Ramos (cell line): ENCODE data around the gene NAB1.
"Not testable (repeated sequence)": the region's sequence is repeated elsewhere in the genome, so short reads cannot be mapped to it uniquely, and the experiment has no call there.

Experiments
- in situ Hi-C: fragments of 300-500 bp; cut with MboI; formaldehyde crosslinking; loops from one replicate; pipeline ENCODE4 v1.14.3; 2022; ENCODE audit warnings: low sequenced_read_pairs; ENCODE audit not compliant: unreplicated experiment

NAB1 gene

DNA sequence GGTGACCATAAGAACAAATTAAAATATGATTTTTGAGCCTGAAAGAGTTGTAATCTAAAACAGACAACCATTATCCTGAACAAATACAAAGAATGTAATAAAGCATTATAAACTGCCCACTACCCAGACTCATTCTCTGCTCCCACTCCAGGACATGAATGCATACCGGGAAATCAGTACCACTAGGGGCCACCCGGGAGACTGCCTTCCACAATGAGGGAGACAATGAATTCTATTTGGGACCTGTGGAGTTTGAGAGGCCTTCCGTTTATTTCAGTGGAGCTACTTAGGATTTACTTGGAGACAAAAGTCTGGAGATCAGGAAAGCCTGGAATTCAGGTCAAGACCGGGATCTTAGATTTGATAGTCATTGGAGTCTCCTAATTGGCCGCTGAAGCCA is 50.0 kb downstream of the NAB1 start:
- in situ Hi-C loops = loop anchor here (25.0 kb wide), 1 partner anchor 612 kb away; no protein-coding TSS in a partner anchor

DNA sequence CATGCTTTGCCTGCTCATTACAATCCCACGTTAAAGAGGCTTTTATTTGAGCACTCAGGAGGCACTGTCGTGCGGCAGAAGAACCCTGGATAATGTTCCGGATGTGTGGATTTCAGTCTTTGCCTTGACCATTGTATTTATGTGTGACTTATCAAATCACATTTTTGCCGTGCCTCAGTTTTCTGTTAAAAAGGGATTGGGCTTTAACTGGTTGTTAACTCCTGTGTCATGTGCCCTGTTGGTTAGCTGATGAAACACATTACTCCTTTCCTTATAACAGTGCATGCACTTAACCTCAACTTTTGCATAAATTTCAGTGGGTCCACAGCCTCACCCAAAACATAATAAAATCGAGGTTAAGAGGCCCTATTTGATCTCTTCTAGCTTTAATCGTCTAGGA is 52.7 kb downstream of the NAB1 start:
- in situ Hi-C loops = no loop called here

DNA sequence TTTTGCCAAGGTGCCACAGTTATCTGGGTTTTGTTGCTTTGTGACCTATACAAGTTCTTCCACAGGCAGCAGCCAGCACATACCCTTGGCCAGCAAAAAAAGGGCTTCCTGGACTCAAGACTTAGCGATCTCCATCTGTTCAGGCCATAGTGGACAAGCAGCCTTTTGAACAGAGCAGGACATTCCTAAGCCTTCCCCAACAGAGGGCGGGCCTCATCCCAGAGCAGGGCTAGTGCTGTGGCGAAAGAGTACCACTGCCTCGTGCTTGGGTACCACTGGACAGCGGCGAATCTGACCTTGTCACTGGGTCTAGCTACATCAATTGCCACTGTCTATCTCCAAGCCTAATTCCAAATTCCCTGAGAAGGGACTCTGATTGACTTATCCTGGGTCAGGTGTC is 56.4 kb downstream of the NAB1 start:
- in situ Hi-C loops = no loop called here

- in situ Hi-C loops = no loop called here
Measured at GRCh38 chr2:190707726-190708125, 58.8 kb downstream of the NAB1 start.

DNA sequence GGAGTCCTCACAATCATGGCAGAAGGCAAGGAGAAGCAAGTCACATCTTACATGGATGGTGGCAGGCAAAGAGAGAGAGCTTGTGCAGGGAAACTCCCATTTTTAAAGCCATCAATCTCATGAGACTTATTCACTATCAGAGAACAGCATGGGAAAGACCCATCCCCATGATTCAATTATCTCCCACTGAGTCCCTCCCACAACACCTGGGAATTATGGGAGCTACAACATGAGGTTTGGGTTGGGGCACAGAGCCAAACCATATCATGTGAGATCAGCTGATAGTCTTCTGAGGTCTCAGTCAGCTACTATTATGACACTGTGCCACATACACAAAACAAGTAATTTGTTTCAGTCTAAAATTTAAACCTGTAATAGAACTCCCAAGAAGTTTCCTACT is 59.8 kb downstream of the NAB1 start:
- in situ Hi-C loops = not testable (repeated sequence)

DNA sequence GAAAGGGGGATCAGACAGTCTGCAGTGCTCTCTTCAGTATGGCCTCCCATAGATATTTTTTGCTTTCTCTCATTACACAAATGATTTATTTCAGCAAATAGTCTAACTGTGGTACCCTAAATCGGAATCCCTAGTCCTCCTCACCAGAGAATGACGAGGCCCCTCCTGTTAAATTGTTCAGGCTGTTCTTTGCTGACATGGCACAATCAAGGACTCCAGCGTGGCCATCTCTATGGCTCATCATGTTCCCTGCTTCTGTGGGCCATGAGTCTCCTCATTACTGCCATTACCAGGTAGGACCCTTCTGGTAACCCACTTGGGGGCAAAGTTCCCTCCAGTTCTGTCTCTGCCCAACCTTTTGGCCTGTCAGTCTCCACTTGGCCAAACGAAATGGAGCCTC is 62.2 kb downstream of the NAB1 start:
- in situ Hi-C loops = no loop called here

DNA sequence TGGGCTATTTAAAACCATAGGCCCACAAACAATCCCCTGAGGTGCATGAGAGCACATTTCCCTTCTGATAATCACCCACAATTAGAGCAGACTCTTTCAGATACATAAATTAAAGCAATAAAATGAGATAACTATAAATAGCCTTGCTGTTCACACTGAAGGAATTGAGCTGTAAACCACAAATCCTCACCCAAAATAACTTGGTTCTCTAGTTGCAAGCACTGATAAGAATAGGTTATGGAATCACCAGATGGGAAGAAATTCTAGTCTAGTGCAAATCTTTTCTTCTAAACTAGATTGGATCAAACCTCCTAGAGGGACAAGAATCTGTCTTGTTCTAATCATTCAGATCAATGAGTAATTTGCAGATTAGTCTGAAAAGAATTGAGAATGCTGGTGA is 64.6 kb downstream of the NAB1 start:
- in situ Hi-C loops = no loop called here

GRCh38 chr2:190714958-190715357 is 66.1 kb downstream of the NAB1 start:
- in situ Hi-C loops = no loop called here

GRCh38 chr2:190716176-190716807 is 67.4 kb downstream of the NAB1 start:
- in situ Hi-C loops = no loop called here

DNA sequence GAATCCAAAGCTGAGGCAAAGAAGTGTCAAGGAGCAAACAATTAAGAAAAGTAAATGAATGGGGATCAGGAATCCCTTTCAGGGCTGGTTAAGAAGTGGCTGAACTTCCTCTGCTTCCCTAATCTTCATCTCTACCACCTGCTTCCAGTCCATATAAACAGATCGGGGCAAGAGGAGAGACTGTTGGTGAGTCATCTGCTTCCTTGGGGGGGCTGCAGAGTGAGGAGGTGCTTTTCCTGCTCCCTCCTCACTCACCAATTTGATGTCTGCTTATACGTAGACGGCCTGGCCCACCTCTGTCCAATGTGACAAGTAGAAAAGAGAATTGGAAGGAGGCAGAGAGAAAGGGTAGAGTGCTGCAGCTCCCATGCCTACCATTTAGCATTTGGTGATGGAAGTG is 68.4 kb downstream of the NAB1 start:
- in situ Hi-C loops = no loop called here

- in situ Hi-C loops = no loop called here
Measured at GRCh38 chr2:190717764-190718651, 69.1 kb downstream of the NAB1 start.

DNA sequence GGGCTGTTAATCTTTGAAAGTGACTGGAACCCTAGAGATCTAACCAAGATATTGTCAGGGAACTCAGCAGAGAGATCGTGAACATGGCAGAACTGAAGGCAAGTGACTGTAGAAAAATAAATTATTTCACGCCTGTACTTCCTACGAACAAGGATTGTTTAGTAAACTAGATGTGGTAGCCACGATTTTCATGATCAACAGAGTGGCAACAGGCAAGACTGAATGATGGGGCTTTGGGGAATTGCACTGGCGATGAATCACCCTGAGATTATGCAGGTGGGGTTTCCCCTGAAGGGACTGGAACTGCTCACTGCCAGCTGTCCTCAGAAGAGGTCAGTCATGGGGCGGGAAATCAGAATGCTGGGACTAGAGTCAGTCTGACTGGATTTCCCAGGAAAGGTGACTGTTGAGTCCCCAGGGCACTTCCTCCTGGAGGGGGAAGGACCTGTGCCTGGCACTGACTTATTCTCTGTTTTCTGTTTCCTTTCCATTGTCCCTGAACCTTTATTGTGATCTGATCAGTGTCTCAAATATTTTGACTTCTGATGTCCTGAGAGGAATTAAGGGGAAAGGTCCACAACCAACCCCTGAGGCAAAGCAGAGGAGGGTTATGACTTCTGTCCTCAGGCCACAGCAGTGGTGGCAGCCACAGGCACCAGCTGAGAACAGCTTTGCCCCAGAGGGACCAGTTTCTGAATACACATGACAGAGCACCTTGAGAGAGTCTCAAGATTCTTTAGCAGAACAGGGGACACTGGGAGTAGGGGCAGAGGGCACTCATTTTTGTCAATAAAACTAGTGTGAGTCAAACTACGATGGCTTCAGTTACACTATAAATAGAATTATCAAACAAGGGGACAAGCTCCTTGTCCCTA is 70.0 kb downstream of the NAB1 start:
- in situ Hi-C loops = no loop called here

- in situ Hi-C loops = no loop called here
Measured at GRCh38 chr2:190720276-190720675, 71.4 kb downstream of the NAB1 start.

DNA sequence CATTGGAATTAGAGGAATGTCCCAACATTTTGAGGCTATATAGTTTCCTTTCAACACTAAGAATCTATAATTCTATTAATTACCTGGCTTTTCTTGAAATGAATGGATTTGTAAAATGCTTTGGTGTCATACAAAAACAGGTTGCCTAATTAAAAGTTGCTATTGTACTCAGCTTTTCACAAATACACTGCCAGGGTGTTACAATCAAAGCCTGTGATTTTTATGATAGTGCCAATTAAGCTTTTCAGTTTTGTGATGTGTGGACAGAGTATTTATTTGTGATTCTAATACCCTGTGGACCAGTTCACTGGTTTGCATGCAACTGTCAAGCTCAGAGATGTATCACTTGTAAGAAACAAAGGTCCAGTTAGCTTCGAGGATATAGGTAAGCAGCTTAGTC is 71.8 kb downstream of the NAB1 start:
- in situ Hi-C loops = no loop called here

DNA sequence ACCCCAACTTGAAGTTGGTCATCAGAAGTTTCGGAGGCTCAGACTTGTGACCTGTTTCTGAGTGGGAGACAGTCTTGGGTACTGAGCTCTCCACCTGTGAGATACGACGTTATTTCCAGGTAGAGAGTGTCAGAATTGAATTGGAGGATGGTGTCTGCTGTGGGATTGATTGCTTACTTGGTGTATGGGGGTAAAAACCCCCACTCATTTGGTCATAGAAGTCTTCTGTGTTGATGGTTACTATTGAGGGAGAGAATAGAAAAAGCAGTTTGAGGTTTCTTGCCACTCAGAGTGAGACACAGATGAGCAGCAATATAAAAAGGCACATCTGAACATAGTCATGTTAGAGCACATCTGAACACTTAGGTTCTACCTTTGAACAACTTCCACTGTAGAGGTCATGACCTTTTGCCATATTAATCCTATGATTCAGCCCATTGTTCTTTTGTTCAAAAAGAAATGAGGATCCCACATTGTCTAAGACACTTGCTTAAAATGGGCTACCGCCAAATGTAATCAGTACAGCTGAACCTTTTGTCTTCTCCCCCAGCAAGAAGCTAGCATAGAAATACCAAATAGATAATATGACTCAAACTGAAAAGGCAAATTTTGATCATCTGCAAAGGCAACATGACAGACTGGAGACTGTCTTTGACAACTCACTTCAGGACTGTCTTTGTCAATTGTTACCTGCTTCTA is 73.3 kb downstream of the NAB1 start:
- in situ Hi-C loops = no loop called here

- in situ Hi-C loops = no loop called here
Measured at GRCh38 chr2:190722835-190723234, 74.0 kb downstream of the NAB1 start.

DNA sequence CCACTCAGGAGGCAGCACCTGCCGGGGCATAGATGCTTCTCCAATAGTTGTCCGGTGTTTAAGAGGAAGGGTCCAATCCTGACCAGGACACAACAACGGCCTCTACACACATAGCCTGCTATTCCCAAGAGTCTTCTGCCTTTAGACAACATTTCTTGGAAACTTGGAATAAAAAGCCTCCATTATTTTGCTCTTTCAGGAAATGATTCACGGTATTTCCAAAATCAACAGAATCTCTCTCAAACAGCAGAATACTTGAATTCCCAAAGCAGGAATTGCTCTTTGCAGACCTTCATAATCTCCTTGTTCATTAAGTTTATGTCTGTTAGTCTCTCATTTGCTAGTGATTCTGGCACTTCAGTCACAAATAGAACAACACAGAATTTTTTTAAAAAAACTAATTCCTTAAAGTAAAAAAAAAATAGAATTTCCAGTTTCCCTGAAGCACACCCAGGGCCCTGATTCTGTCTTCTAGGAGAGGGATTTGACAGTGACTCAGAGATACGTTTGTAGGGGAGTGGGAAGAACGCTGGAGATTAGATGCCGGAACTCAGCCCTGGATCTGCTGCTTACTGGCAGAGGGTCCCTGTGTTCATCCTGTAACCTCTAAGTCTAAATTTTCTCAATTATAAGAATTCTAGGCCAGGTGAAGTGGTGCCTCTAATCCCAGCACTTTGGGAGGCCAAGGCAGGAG is 74.7 kb downstream of the NAB1 start:
- in situ Hi-C loops = no loop called here

GRCh38 chr2:190726255-190726654 is 77.4 kb downstream of the NAB1 start:
- in situ Hi-C loops = no loop called here

DNA sequence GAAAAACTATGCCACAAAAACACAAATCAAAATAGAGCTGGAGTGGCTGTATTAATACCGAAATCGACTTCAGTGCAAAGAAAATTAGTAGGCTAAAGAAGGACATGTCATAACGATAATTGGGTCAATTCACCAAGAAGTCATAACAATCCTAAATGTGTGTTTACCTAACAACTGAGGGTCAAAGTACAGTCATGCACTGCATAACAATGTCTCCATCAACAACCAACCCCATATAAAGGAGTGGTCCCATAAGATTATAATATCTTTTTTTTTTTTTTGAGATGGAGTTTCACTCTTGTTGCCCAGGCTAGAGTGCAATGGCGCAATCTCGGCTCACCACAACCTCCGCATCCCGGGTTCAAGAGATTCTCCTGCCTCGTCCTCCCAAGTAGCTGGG is 87.5 kb downstream of the NAB1 start:
- in situ Hi-C loops = no loop called here

DNA sequence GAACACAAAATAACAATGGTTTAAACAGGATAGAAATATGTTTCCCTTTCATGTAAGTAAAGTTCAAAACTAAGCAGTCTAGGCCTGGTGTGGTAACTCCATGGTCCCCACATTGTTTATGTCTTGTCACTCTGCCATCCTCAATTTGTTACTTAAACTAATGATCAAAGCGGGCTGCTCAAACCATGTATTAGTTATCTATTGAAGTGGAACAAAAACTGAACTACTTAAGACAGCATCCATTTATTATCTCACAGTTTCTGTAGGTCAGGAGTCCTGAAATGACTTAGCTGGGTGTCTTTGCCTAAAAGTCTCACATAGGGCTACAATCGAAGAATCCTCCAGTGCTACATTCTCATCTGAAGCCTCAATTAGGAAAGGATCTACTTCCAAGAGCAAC is 91.6 kb downstream of the NAB1 start:
- in situ Hi-C loops = no loop called here
